Spleen (tissue), 7 donors: ENCODE results near the gene SCART1.

Experiments
- POLR2AphosphoS5 ChIP-seq, 3 donors: sonication (generic); formaldehyde crosslinking; IDR thresholded peaks; one replicate each; pipeline ENCODE4 v1.5.1; 2017; ENCODE audit warnings: antibody characterized with exemption in 3 of 3
- TF ChIP-seq, protein P1 (sequence below), 11 experiments: fragments of 200-600 bp in 7 of 11; fragments of 450-650 bp in 4 of 11; sonication (generic) in 4 of 11; IDR thresholded peaks in 8 of 11; conservative IDR thresholded peaks in 3 of 11; 1 replicate in 7 of 11; 2 replicates in 4 of 11; pipeline versions ENCODE4 v1.4.0 to v1.8.0; 2016 to 2021; ENCODE audit warnings: antibody characterized with exemption in 11 of 11, inconsistent platforms in 4 of 11, mild to moderate bottlenecking in 1 of 11
- donor health status: DM: no; HTN: no; CAD: no; lungs with moderate emphysema.
- donor health status: DM: no; HTN: no; CAD: no.
- donor health status: DM: no; HTN: no; CAD: no.

DNA sequence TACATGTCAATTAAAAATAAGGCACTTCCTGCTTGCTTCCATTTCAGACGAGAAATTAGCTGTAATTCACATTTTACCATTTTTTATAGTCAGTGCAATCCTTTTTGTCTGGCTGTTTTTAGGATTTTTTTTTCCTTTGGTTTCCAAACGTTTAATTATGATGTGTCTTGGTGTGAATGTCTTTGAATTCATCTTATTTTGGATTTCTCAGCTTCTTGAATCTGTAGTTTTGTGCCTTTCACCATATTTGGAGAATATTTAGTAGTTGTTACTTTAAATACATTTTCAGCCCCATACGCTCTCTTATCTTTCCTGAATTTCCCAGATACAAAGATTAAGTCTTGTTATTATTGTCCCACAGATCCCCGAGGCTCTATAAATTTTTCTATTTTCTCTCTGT, 2.4 kb upstream of the SCART1 start:
- TF ChIP-seq, protein P1, sequence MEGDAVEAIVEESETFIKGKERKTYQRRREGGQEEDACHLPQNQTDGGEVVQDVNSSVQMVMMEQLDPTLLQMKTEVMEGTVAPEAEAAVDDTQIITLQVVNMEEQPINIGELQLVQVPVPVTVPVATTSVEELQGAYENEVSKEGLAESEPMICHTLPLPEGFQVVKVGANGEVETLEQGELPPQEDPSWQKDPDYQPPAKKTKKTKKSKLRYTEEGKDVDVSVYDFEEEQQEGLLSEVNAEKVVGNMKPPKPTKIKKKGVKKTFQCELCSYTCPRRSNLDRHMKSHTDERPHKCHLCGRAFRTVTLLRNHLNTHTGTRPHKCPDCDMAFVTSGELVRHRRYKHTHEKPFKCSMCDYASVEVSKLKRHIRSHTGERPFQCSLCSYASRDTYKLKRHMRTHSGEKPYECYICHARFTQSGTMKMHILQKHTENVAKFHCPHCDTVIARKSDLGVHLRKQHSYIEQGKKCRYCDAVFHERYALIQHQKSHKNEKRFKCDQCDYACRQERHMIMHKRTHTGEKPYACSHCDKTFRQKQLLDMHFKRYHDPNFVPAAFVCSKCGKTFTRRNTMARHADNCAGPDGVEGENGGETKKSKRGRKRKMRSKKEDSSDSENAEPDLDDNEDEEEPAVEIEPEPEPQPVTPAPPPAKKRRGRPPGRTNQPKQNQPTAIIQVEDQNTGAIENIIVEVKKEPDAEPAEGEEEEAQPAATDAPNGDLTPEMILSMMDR (IDR thresholded peaks at IDR 0.05 in 8 of 11, conservative IDR thresholded peaks at IDR 0.05 in 3 of 11) = no peak
- no peak for TF ChIP-seq POLR2AphosphoS5 (IDR thresholded peaks at IDR 0.05)
